Pons (tissue), 1 donor: ENCODE measurements around the gene CRAMP1.
"Not testable (repeated sequence)": the region's sequence is repeated elsewhere in the genome, so short reads cannot be mapped to it uniquely, and the experiment has no call there.

ENCODE experiments used
- DNase-seq: peaks from one replicate; pipeline ENCODE4 v3.0.0-alpha.2; 2016; ENCODE audit warnings: low spot score

Gene CRAMP1

GRCh38 chr16:1678500-1679098 is 66.4 kb downstream of the CRAMP1 start:
- DNase-seq = peak; percentile 44

- no peak for DNase-seq
These were observed 68.2 kb downstream of the CRAMP1 start for GRCh38 chr16:1680361-1680760.

- peak; percentile 64 for DNase-seq
These were observed 68.9 kb downstream of the CRAMP1 start for GRCh38 chr16:1681032-1681431.

- DNase-seq = peak; percentile 35
These were observed 75.5 kb downstream of the CRAMP1 start for GRCh38 chr16:1687427-1688316.

GRCh38 chr16:1688807-1689560 is 76.8 kb downstream of the CRAMP1 start:
- DNase-seq = no peak

GRCh38 chr16:1689853-1690252 is 77.7 kb downstream of the CRAMP1 start:
- DNase-seq = no peak

- no peak for DNase-seq
These were observed 78.7 kb downstream of the CRAMP1 start for GRCh38 chr16:1690810-1691209.

- no peak for DNase-seq
These were observed 79.1 kb downstream of the CRAMP1 start for GRCh38 chr16:1691276-1691675.

GRCh38 chr16:1691956-1692355 is 79.8 kb downstream of the CRAMP1 start:
- no peak for DNase-seq

GRCh38 chr16:1696863-1697262 is 84.7 kb downstream of the CRAMP1 start:
- DNase-seq = no peak

- DNase-seq = no peak
These were observed 86.5 kb downstream of the CRAMP1 start for GRCh38 chr16:1698680-1699079.

- DNase-seq = no peak
These were observed 88.1 kb downstream of the CRAMP1 start for GRCh38 chr16:1700246-1700645.

GRCh38 chr16:1701216-1701878 is 89.2 kb downstream of the CRAMP1 start:
- DNase-seq = no peak

- not testable (repeated sequence) for DNase-seq
These were observed 93.1 kb downstream of the CRAMP1 start for GRCh38 chr16:1705324-1705687.

- DNase-seq = peak; percentile 91
These were observed 93.7 kb downstream of the CRAMP1 start, which contains the start of gene MAPK8IP3 for GRCh38 chr16:1705688-1706385. Gene MAPK8IP3, plus strand, starts transcription at chr16:1706195. Its CDS starts 145 bp downstream, at chr16:1706340.

GRCh38 chr16:1706386-1707192 is 94.4 kb downstream of the CRAMP1 start:
- no peak for DNase-seq

- DNase-seq = peak; percentile 38
These were observed 95.1 kb downstream of the CRAMP1 start for GRCh38 chr16:1707193-1707790.

- no peak for DNase-seq
These were observed 96.1 kb downstream of the CRAMP1 start for GRCh38 chr16:1708083-1708767.

GRCh38 chr16:1708768-1709180 is 96.6 kb downstream of the CRAMP1 start:
- DNase-seq = no peak

- DNase-seq = no peak
These were observed 97.2 kb downstream of the CRAMP1 start for GRCh38 chr16:1709356-1709755.
